ENCODE results near the gene CCDC92.

The CCDC92 gene

GRCh38 chr12:123989753-123990152, 17.1 kb upstream of the CCDC92 start:
- TF ChIP-seq CTCF (IDR thresholded peaks at IDR 0.05; ENCODE audit: low read depth, low read length), result no peak
- H3K4me3 ChIP-seq (replicated peaks in 1 of 2; ENCODE audit: low read depth in 2 of 2, low read length in 2 of 2), result no peak overlapping the region

GRCh38 chr12:123989168-123989567, 16.5 kb upstream of the CCDC92 start:
- no peak overlapping the region for H3K4me3 ChIP-seq (replicated peaks in 1 of 2; ENCODE audit: low read depth in 2 of 2, low read length in 2 of 2)
- TF ChIP-seq CTCF (IDR thresholded peaks at IDR 0.05; ENCODE audit: low read depth, low read length), result no peak
- DNase-seq (ENCODE audit: low read depth in 2 of 2), result no peak

More at GRCh38 chr12:123989753-123990152, 17.1 kb upstream of the CCDC92 start:
- no peak for DNase-seq (ENCODE audit: low read depth in 2 of 2)

- no peak for DNase-seq (ENCODE audit: low read depth in 2 of 2)
- H3K4me3 ChIP-seq (replicated peaks in 1 of 2; ENCODE audit: low read depth in 2 of 2, low read length in 2 of 2), result no peak overlapping the region
- no peak for TF ChIP-seq CTCF (IDR thresholded peaks at IDR 0.05; ENCODE audit: low read depth, low read length)
These were observed 14.4 kb upstream of the CCDC92 start for GRCh38 chr12:123987022-123987421.

GRCh38 chr12:123986374-123986965, 13.8 kb upstream of the CCDC92 start:
- H3K4me3 ChIP-seq (replicated peaks in 1 of 2; ENCODE audit: low read depth in 2 of 2, low read length in 2 of 2), result no peak overlapping the region
- DNase-seq (ENCODE audit: low read depth in 2 of 2), result peak in 1 of 2 donors; percentile 33
- TF ChIP-seq CTCF (IDR thresholded peaks at IDR 0.05; ENCODE audit: low read depth, low read length), result no peak

GRCh38 chr12:123984903-123985302, 12.3 kb upstream of the CCDC92 start:
- no peak overlapping the region for H3K4me3 ChIP-seq (replicated peaks in 1 of 2; ENCODE audit: low read depth in 2 of 2, low read length in 2 of 2)
- TF ChIP-seq CTCF (IDR thresholded peaks at IDR 0.05; ENCODE audit: low read depth, low read length), result no peak
- no peak for DNase-seq (ENCODE audit: low read depth in 2 of 2)

- TF ChIP-seq CTCF (IDR thresholded peaks at IDR 0.05; ENCODE audit: low read depth, low read length), result peak; percentile 72
- peak; percentile 85 to 86 for DNase-seq (ENCODE audit: low read depth in 2 of 2)
- no peak overlapping the region for H3K4me3 ChIP-seq (replicated peaks in 1 of 2; ENCODE audit: low read depth in 2 of 2, low read length in 2 of 2)
These were observed 11.3 kb upstream of the CCDC92 start for GRCh38 chr12:123983822-123984485.
